Endothelial cell of umbilical vein (primary cell): Measurements from ENCODE around the gene ANGPT4. TPM values are rescaled to one million over a fixed set of nuclear protein-coding genes. Genes with fewer than 3 reads are reported as not detected.

ENCODE experiments used
- BruUV-seq: library from RNA; stranded (reverse); fragments of 400-500 nt; replicated peaks from 2 replicates; lab custom pipeline; 2021; lab: Mats Ljungman, UMichigan
- CTCF ChIA-PET: fragments of 300-600, 350-600 bp; sonication (Branson Sonifier 250); formaldehyde crosslinking; loops from one replicate; lab custom pipeline; 2021; ENCODE audit warnings: antibody characterized with exemption, inconsistent platforms; lab: Charles Lee
- POLR2A ChIA-PET: fragments of 300-600, 350-600 bp; sonication (Branson Sonifier 250); formaldehyde crosslinking; loops from one replicate; lab custom pipeline; 2021; ENCODE audit warnings: antibody characterized with exemption, inconsistent platforms; lab: Charles Lee
- DNase-seq: peaks from one replicate; pipeline ENCODE4 v3.0.0-alpha.2; 2011; ENCODE audit warnings: low read depth, low spot score
- FAIRE-seq: peaks from 2 replicates; lab custom pipeline; 2011; peaks lifted over from hg19 to GRCh38; lab: Jason Lieb, UNC
- H2AFZ ChIP-seq: 2 replicates; pipeline ENCODE4 v1.6.0; 2012; ENCODE audit warnings: low read depth, low read length, control low read depth, inconsistent platforms
- H3K27ac ChIP-seq: 2 replicates; pipeline ENCODE4 v1.5.1; 2011; ENCODE audit warnings: low read depth, mild to moderate bottlenecking, control low read depth, low read length, moderate library complexity; ENCODE audit not compliant: insufficient read depth
- H3K27me3 ChIP-seq, 2 experiments: 2 replicates each; pipeline versions ENCODE4 v1.6.0 to v1.6.1; 2011; ENCODE audit warnings: low read length in 2 of 2, mixed read lengths in 1 of 2; ENCODE audit not compliant: control insufficient read depth in 2 of 2, insufficient read depth in 2 of 2
- H3K36me3 ChIP-seq, 2 experiments: 2 replicates in 1 of 2; 3 replicates in 1 of 2; pipeline ENCODE4 v1.5.1; 2011; ENCODE audit warnings: low read length in 2 of 2, mild to moderate bottlenecking in 1 of 2, moderate library complexity in 1 of 2; ENCODE audit not compliant: control insufficient read depth in 2 of 2, insufficient read depth in 2 of 2; ENCODE audit errors: extremely low read depth in 1 of 2
- H3K4me1 ChIP-seq: 3 replicates; pipeline ENCODE4 v1.5.1; 2011; ENCODE audit warnings: mild to moderate bottlenecking, low read length; ENCODE audit not compliant: control insufficient read depth, insufficient read depth; ENCODE audit errors: extremely low read depth
- H3K4me2 ChIP-seq: 2 replicates; pipeline ENCODE4 v1.6.1; 2011; ENCODE audit warnings: low read length, control low read depth, mixed read lengths; ENCODE audit not compliant: insufficient read depth
- H3K4me3 ChIP-seq, 3 experiments: fragments of 200-600 bp in 1 of 3; sonication (generic), shearing (Covaris generic) in 1 of 3; replicated peaks in 1 of 3; 2 replicates each; pipeline ENCODE4 v1.5.1; 2011 to 2016; ENCODE audit warnings: control low read depth in 3 of 3, low read length in 3 of 3, mild to moderate bottlenecking in 2 of 3, inconsistent platforms in 1 of 3, low read depth in 1 of 3, moderate library complexity in 1 of 3; ENCODE audit not compliant: insufficient read depth in 1 of 3
- H3K79me2 ChIP-seq: 2 replicates; pipeline ENCODE4 v1.6.0; 2012; ENCODE audit warnings: low read length, inconsistent platforms; ENCODE audit not compliant: control insufficient read depth, insufficient read depth
- H3K9ac ChIP-seq: replicated peaks from 2 replicates; pipeline ENCODE3; 2011; ENCODE audit warnings: low read length, control low read depth; ENCODE audit not compliant: insufficient read depth; ENCODE audit errors: extremely low read depth
- H3K9me1 ChIP-seq: replicated peaks from 3 replicates; pipeline ENCODE4 v1.6.0; 2011; ENCODE audit warnings: mild to moderate bottlenecking, low read length; ENCODE audit not compliant: control insufficient read depth, insufficient read depth; ENCODE audit errors: extremely low read depth
- H3K9me3 ChIP-seq: replicated peaks from 2 replicates; pipeline ENCODE4 v1.5.1; 2012; ENCODE audit warnings: low read length, inconsistent platforms; ENCODE audit not compliant: control insufficient read depth, insufficient read depth
- H4K20me1 ChIP-seq: replicated peaks from 2 replicates; pipeline ENCODE3; 2011; ENCODE audit warnings: mild to moderate bottlenecking, low read length; ENCODE audit not compliant: control insufficient read depth, insufficient read depth; ENCODE audit errors: extremely low read depth
- CTCF ChIP-seq, 2 donors: IDR thresholded peaks; 1 replicate in 1 of 2; 2 replicates in 1 of 2; pipeline ENCODE4 v1.5.1; 2011; ENCODE audit warnings: low read length in 2 of 2, mild to moderate bottlenecking in 2 of 2, moderate library complexity in 2 of 2, control low read depth in 1 of 2, inconsistent platforms in 1 of 2, low read depth in 1 of 2; ENCODE audit not compliant: insufficient read depth in 1 of 2; ENCODE audit errors: extremely low read depth in 1 of 2
- EZH2 ChIP-seq: IDR thresholded peaks from 2 replicates; pipeline ENCODE4 v1.6.1; 2012; ENCODE audit warnings: borderline replicate concordance, low read depth, mild to moderate bottlenecking, moderate library complexity, low read length, inconsistent platforms; ENCODE audit not compliant: severe bottlenecking
- FOS ChIP-seq: IDR thresholded peaks from 2 replicates; pipeline ENCODE4 v1.6.1; 2011; ENCODE audit warnings: mild to moderate bottlenecking, low read length, moderate library complexity, borderline replicate concordance; ENCODE audit not compliant: insufficient read depth
- GATA2 ChIP-seq: IDR thresholded peaks from 2 replicates; pipeline ENCODE4 v1.7.0; 2011; ENCODE audit warnings: low read depth, mild to moderate bottlenecking, moderate library complexity, mixed read lengths, low read length; ENCODE audit not compliant: insufficient read length, insufficient read depth
- JUN ChIP-seq: IDR thresholded peaks from 2 replicates; pipeline ENCODE4 v1.6.1; 2011; ENCODE audit warnings: borderline replicate concordance, low read depth; ENCODE audit not compliant: insufficient read length, insufficient read depth
- MAX ChIP-seq: IDR thresholded peaks from 2 replicates; pipeline ENCODE4 v1.6.1; 2011; ENCODE audit not compliant: insufficient read depth, insufficient read length
- MYC ChIP-seq: IDR thresholded peaks from one replicate; pipeline ENCODE4 v1.6.1; 2011; ENCODE audit warnings: mild to moderate bottlenecking, low read depth, low read length
- POLR2A ChIP-seq: IDR thresholded peaks from 2 replicates; pipeline ENCODE4 v1.6.1; 2012; ENCODE audit warnings: low read depth, mild to moderate bottlenecking, control low read depth, low read length
- POLR2AphosphoS5 ChIP-seq: IDR thresholded peaks from 2 replicates; pipeline ENCODE4 v1.6.1; 2012; ENCODE audit warnings: low read depth, mild to moderate bottlenecking, control low read depth, low read length, moderate library complexity; ENCODE audit not compliant: insufficient read depth
- dilution Hi-C: fragments of 300-500 bp; cut with MboI; formaldehyde crosslinking; loops from one replicate; pipeline ENCODE4 v1.15.0; 2019; ENCODE audit warnings: low sequenced_read_pairs; ENCODE audit not compliant: extremely low pct_ligation_motif_present
- intact Hi-C: fragments of 100-400 bp; cut with micrococcal nuclease; formaldehyde crosslinking; loops from one replicate; pipeline ENCODE4 v1.10.0; 2022
- polyA plus RNA-seq, 4 experiments: library from polyadenylated mRNA; depleted of rRNA in 3 of 4; stranded (reverse) in 3 of 4; unstranded in 1 of 4; fragments of >200 nt; gene quantifications; 2 replicates each; pipeline versions ENCODE4 v1.2.1 to v1.2.3, GENCODE V29; 2011 to 2012; ENCODE audit warnings: missing spikeins in 1 of 4
- total RNA-seq: library from RNA; stranded (reverse); gene quantifications from 2 replicates; pipeline ENCODE4 v1.2.3, GENCODE V29; 2021

Gene ANGPT4
- total and polyA plus RNA-seq, 2 donors (not counting 3 experiments of a cell fraction or from before 2014, with no cell fraction given): not detected

GRCh38 chr20:878511-879307, 37.4 kb downstream of the ANGPT4 start:
- Histone ChIP-seq H3K9me1 (no peaks in the 10 kb centered on the region), H2AFZ (no peak overlapping the region), H3K4me2 (no peak overlapping the region), H3K4me3 (no peak overlapping the region), H3K27ac (no peak overlapping the region), H3K9me3 (no peaks in the 10 kb centered on the region), H3K79me2 (no peaks in the 10 kb centered on the region), H3K4me1 (no peaks in the 10 kb centered on the region), H3K36me3 (no peaks in the 10 kb centered on the region), H3K9ac (no peak overlapping the region), H4K20me1 (no peaks in the 10 kb centered on the region), H3K27me3 (no peaks in the 10 kb centered on the region)
- dilution Hi-C loops: no loop called here
- FAIRE-seq (peak; percentile 68), DNase-seq (peak; percentile 20)
- CTCF ChIA-PET: interaction anchor here (0.9 kb wide), 1 partner anchor 60 kb away, joined by 4 read pairs; no protein-coding TSS in a partner anchor
- intact Hi-C loops: no loop called here
- POLR2A ChIA-PET: no interaction called here
- BruUV-seq: no TSS peak
- TF ChIP-seq MAX: no peak
- TF ChIP-seq POLR2AphosphoS5: no peak
- no peak for TF ChIP-seq MYC
- TF ChIP-seq EZH2: no peak
- TF ChIP-seq CTCF (IDR thresholded peaks at IDR 0.05; ENCODE audit: extremely low read depth in 1 of 2, insufficient read depth in 1 of 2, low read depth in 1 of 2, low read length in 2 of 2): no peak
- TF ChIP-seq FOS: no peak
- TF ChIP-seq GATA2: no peak
- TF ChIP-seq POLR2A: no peak
- no peak for TF ChIP-seq JUN
